GM23248 (cell line): ENCODE results near the gene TICAM2. TPM values are rescaled to one million over a fixed set of nuclear protein-coding genes. Genes with fewer than 3 reads are reported as not detected.

Source experiments
- DNase-seq: peaks from one replicate; pipeline ENCODE4 v3.0.0-alpha.2; 2015
- H2AFZ ChIP-seq: fragments of 200-600 bp; sonication (generic); 2 replicates; pipeline ENCODE4 v1.6.1; 2016; ENCODE audit warnings: antibody characterized with exemption
- H3F3A ChIP-seq: fragments of 200-600 bp; sonication (generic); 2 replicates; pipeline ENCODE4 v1.6.1; 2016; ENCODE audit warnings: mild to moderate bottlenecking, antibody characterized with exemption, mixed run types; ENCODE audit not compliant: insufficient read depth
- H3K27ac ChIP-seq: fragments of 200-600 bp; sonication (generic); 2 replicates; pipeline ENCODE4 v1.5.1; 2016; ENCODE audit warnings: mild to moderate bottlenecking
- H3K27me3 ChIP-seq: fragments of 200-600 bp; sonication (generic); replicated peaks from 2 replicates; pipeline ENCODE4 v1.6.1; 2016; ENCODE audit warnings: mild to moderate bottlenecking; ENCODE audit not compliant: insufficient read depth
- H3K36me3 ChIP-seq: fragments of 200-600 bp; sonication (generic); 2 replicates; pipeline ENCODE4 v1.6.1; 2016; ENCODE audit warnings: low read depth, mild to moderate bottlenecking
- H3K4me1 ChIP-seq: fragments of 200-600 bp; sonication (generic); 2 replicates; pipeline ENCODE4 v1.6.1; 2016; ENCODE audit warnings: mild to moderate bottlenecking; ENCODE audit not compliant: insufficient read depth
- H3K4me2 ChIP-seq: fragments of 200-600 bp; sonication (generic); one replicate; pipeline ENCODE4 v1.6.1; 2016; ENCODE audit warnings: mild to moderate bottlenecking; ENCODE audit not compliant: unreplicated experiment
- H3K4me3 ChIP-seq: fragments of 200-600 bp; sonication (generic); 2 replicates; pipeline ENCODE4 v1.5.1; 2016; ENCODE audit warnings: mild to moderate bottlenecking
- H3K79me2 ChIP-seq: fragments of 200-600 bp; sonication (generic); 2 replicates; pipeline ENCODE4 v1.6.1; 2016; ENCODE audit warnings: mild to moderate bottlenecking; ENCODE audit not compliant: insufficient read depth
- H3K9ac ChIP-seq: fragments of 200-600 bp; sonication (generic); 2 replicates; pipeline ENCODE4 v1.6.1; 2016; ENCODE audit warnings: mild to moderate bottlenecking
- H3K9me2 ChIP-seq: fragments of 200-600 bp; sonication (generic); 2 replicates; pipeline ENCODE4 v1.6.1; 2016; ENCODE audit warnings: mixed run types, mild to moderate bottlenecking, moderate library complexity; ENCODE audit not compliant: insufficient read depth
- H3K9me3 ChIP-seq: fragments of 200-600 bp; sonication (generic); one replicate; pipeline ENCODE4 v1.6.1; 2017; ENCODE audit warnings: low read depth
- H4K20me1 ChIP-seq: fragments of 200-600 bp; sonication (generic); 2 replicates; pipeline ENCODE4 v1.6.0; 2016; ENCODE audit not compliant: insufficient read depth
- EZH2 ChIP-seq: fragments of 200-600 bp; sonication (generic); IDR thresholded peaks from 2 replicates; pipeline ENCODE4 v1.6.1; 2018; ENCODE audit warnings: antibody characterized with exemption, mild to moderate bottlenecking; ENCODE audit not compliant: insufficient read depth, poor library complexity, severe bottlenecking
- EZH2phosphoT487 ChIP-seq: fragments of 200-600 bp; sonication (generic); IDR thresholded peaks from 2 replicates; pipeline ENCODE4 v1.6.1; 2018; ENCODE audit warnings: antibody characterized with exemption, moderate library complexity, mild to moderate bottlenecking, low read depth; ENCODE audit not compliant: insufficient read depth
- WGBS, 2 experiments: methylation state at CpG; one replicate each; pipeline ENCODE4 v1.1.6; 2015 to 2017; ENCODE audit warnings: low lambda C conversion rate in 2 of 2, low coverage in 1 of 2; ENCODE audit errors: missing lambda C conversion rate in 2 of 2; 5-methylcytosine and 5-hydroxymethylcytosine counted together
- in situ Hi-C: fragments of 300-500 bp; cut with MboI; formaldehyde crosslinking; loops from 2 replicates; pipeline ENCODE4 v1.15.0; 2020
- polyA plus RNA-seq: library from polyadenylated mRNA; unstranded; fragments of >200 nt; fragmentation: Nextera tagmentation; extraction: Ambion mirVana; gene quantifications from 2 replicates; pipeline ENCODE4 v1.2.1, GENCODE V29; 2016
- total RNA-seq: library from RNA; depleted of rRNA; stranded (reverse); fragments of >200 nt; shearing (Covaris generic); gene quantifications from 2 replicates; pipeline ENCODE4 v1.2.3, GENCODE V29; 2014

Gene TICAM2
- total and polyA plus RNA-seq, 2 experiments from 2014 or later = 1.9 to 11.3 TPM

DNA sequence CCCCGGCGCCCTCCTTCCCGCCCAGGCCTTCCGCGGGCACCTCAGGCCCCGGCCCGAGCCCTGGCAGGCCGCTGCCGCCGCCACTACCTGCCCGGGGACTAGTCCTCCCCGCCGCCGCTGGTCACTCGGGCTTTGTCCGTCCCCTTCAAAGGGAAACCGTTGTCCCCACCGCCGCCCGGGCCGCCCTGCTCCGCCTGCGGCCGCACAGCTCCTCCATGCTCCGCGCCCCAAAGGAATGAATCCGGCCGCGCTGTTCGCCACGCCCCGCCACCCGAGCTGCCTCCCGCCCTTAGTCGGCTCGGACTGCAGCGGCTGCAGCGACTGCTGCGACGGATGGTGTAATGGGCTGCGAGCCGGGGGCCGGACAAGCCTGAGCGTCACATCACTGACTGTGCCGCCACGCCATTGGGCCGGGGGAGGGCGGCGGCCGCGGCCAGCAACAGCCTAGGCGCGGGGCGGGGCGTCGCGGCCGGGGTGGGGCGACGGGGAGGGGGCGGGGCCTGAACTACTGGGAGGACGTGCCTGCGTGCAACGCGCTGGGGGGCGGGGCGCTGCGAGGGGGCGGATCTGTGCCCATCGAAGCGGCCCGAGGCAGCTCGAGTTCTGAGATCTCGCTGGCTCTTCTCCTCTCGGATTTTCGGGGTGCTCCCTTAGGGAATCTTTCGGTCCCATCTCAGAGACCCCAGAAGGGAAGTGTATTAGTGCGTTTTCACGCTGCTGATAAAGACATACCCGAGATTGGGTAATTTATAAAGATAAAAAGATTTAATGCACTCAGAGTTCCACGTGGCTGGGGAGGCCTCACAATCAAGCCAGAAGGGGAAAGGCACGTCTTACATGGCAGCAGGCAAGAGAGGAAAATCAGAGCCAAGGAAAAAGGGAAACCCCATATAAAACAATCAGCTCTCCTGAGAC, 57.6 kb downstream of the TICAM2 start, which contains the start of gene FEM1C:
TSS of gene FEM1C (minus strand) at position 340 of the 915 bp plus-strand sequence. CDS start 1,282 bp downstream, outside the sequence.
- Histone ChIP-seq H2AFZ (peak within 1 kb of the TSS; percentile 93), H3K4me3 (peak within 1 kb of the TSS; percentile 86)
- 0 to 2% methylated on average over 48 to 76 of the region's 82 CpGs for WGBS, 2 experiments

DNA sequence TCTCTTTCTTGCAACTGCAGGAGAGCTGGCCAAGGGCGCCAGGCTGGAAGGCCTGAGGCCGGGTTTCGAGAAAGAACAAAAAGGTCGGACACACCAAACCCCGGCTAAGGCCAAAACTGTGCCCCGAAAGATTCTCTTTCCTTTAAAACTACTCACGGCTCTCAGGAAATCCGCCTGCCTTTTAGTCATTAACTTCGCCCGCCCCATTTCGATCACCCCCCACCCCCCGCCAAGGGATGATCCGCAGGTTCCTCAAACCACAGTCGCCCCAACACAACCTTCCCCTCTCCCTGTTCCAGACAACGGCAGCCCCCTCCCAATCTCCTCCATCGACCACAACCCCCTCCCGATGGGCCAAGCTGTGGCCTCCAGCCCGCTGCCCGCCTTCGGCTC, 58.2 kb downstream of the TICAM2 start:
- peaks cover 19% of the 10 kb centered on the region for H3K4me1 ChIP-seq
- WGBS, 2 experiments = 1 to 2% methylated on average over 11 to 20 of the region's 20 CpGs
- peaks cover 19% of the 10 kb centered on the region for H3F3A ChIP-seq
- H3K9me3 ChIP-seq = no peaks in the 10 kb centered on the region
- in situ Hi-C loops = no loop called here
- peak overlapping the region; percentile 97 for H3K4me2 ChIP-seq
- H3K27ac ChIP-seq = peak overlapping the region; percentile 95
- H3K9ac ChIP-seq = peak overlapping the region; percentile 95
- TF ChIP-seq EZH2 = no peak
- no peak for TF ChIP-seq EZH2phosphoT487
- no peaks in the 10 kb centered on the region for H3K27me3 ChIP-seq
- H3K4me3 ChIP-seq = peak overlapping the region; percentile 86
- H2AFZ ChIP-seq = peak overlapping the region; percentile 56
- no peaks in the 10 kb centered on the region for H3K9me2 ChIP-seq
- peaks cover 49% of the 10 kb centered on the region for H3K79me2 ChIP-seq
- peaks cover 22% of the 10 kb centered on the region for H3K36me3 ChIP-seq
- H4K20me1 ChIP-seq = peaks cover 20% of the 10 kb centered on the region; the same call in 1 of the 2 replicates
- peak; percentile 80 for DNase-seq

More for the DNA sequence above, 57.6 kb downstream of the TICAM2 start, which contains the start of gene FEM1C:
- Histone ChIP-seq H3K27ac (peak within 1 kb of the TSS; percentile 95), H3K36me3 (peaks cover 15% of the 10 kb centered on the region), H3F3A (peaks cover 19% of the 10 kb centered on the region), H3K27me3 (no peaks in the 10 kb centered on the region), H3K9ac (peak within 1 kb of the TSS; percentile 95), H3K9me2 (no peaks in the 10 kb centered on the region), H3K4me1 (peaks cover 13% of the 10 kb centered on the region), H3K9me3 (no peaks in the 10 kb centered on the region), H4K20me1 (peaks cover 18% of the 10 kb centered on the region; the same call in 1 of the 2 replicates), H3K79me2 (peaks cover 43% of the 10 kb centered on the region), H3K4me2 (peak within 1 kb of the TSS; percentile 97)
- DNase-seq = peak; percentile 99
- in situ Hi-C loops = no loop called here
- TF ChIP-seq EZH2 = no peak
- TF ChIP-seq EZH2phosphoT487 = no peak

DNA sequence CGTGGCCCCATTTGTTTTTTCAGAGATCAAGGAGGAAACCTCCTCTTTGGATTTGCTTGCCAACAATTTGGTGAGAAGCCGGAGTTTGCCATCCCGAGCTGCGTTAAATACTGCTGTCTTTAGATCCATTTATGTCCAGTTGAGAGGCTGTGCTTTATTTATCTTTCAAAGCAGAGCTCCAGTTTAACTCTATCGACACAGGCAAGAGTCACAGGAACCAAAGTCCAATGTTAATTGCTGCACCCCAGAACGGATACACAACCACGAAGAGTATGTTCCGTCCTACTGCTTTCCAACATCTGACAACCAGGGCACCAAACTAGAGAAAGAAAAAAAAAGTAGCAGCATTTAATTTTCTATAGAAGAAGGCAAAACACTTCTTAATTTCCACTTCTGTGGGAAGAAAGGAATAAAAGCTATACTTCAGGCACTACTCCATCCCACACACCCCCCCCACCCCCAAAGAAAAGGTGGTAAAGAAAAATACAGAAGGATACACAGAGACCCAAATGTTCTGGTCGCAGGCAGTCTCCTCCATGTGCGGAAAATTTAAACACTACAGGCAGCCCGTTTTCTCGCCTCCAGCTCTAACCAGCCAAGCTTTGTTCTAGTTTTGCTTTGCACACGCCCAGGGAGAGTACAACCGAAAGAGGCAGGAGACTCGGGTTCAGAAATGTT, 58.8 kb downstream of the TICAM2 start:
- Histone ChIP-seq H3K9me3 (no peaks in the 10 kb centered on the region), H3K9ac (peak overlapping the region; percentile 95), H2AFZ (peak overlapping the region; percentile 56), H3F3A (peaks cover 19% of the 10 kb centered on the region), H3K27me3 (no peaks in the 10 kb centered on the region), H3K4me2 (peak overlapping the region; percentile 97), H3K4me3 (peak overlapping the region; percentile 86), H4K20me1 (peaks cover 20% of the 10 kb centered on the region; the same call in 1 of the 2 replicates), H3K9me2 (no peaks in the 10 kb centered on the region), H3K27ac (peak overlapping the region; percentile 95), H3K4me1 (peaks cover 19% of the 10 kb centered on the region), H3K79me2 (peaks cover 54% of the 10 kb centered on the region), H3K36me3 (peaks cover 27% of the 10 kb centered on the region)
- TF ChIP-seq EZH2 = no peak
- no peak for TF ChIP-seq EZH2phosphoT487
- 1 to 2% methylated on average over 15 of the region's 15 CpGs for WGBS, 2 experiments
- DNase-seq = peak; percentile 77
- in situ Hi-C loops = no loop called here

DNA sequence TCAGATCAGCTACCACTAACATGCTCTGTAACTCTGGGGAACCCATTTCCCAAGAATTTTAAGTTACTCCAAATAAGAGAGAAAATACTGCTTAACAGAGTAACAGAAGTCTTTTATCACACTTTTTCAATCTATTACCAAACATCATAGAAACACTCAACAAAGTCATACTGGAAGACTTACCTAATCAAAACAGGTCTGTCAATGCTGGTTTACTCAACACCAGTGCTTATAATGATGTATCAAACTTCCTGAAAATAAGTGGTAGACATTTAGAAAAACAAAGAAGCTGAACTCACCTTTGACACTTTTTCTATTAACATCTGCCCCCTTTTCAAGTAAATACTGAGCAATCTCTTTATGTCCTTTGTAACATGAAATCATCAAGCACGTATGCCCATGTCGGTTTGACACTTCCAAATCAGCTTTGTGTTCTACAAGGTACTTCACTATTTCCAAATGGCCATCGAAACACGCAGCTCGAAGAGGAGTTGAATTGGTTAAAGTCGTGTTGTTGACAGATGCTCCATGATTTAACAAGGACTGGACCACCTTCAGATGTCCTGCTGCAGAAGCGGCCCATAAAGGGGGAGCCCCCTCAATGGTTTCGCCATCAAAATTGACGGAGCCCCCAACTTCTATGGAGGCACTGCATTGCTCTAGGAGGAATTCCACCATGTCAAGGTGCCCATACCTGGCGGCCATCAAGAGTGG, 59.5 kb downstream of the TICAM2 start:
- no peak overlapping the region for H2AFZ ChIP-seq
- peaks cover 23% of the 10 kb centered on the region; the same call in 1 of the 2 replicates for H4K20me1 ChIP-seq
- H3F3A ChIP-seq = peaks cover 19% of the 10 kb centered on the region
- 22 to 23% methylated on average over 10 of the region's 10 CpGs for WGBS, 2 experiments
- no peak for TF ChIP-seq EZH2
- no peak for TF ChIP-seq EZH2phosphoT487
- no peaks in the 10 kb centered on the region for H3K27me3 ChIP-seq
- H3K9me3 ChIP-seq = no peaks in the 10 kb centered on the region
- H3K36me3 ChIP-seq = peaks cover 33% of the 10 kb centered on the region
- peaks cover 61% of the 10 kb centered on the region for H3K79me2 ChIP-seq
- H3K4me2 ChIP-seq = peak overlapping the region; percentile 97
- H3K9me2 ChIP-seq = no peaks in the 10 kb centered on the region
- in situ Hi-C loops = no loop called here
- peak; percentile 17 for DNase-seq
- H3K9ac ChIP-seq = peak overlapping the region; percentile 95
- peak overlapping the region; percentile 86 for H3K4me3 ChIP-seq
- H3K27ac ChIP-seq = peak overlapping the region; percentile 95
- H3K4me1 ChIP-seq = peaks cover 19% of the 10 kb centered on the region
